Effector memory CD4-positive, alpha-beta T cell (primary cell): Measurements from ENCODE around the gene ANKS1A.

Experiments used
- DNase-seq, 3 donors: peaks; one replicate each; pipeline ENCODE4 v3.0.0-alpha.2; 2020
- H3K27ac ChIP-seq: 2 replicates; pipeline ENCODE4 v1.7.0; 2013; ENCODE audit warnings: mild to moderate bottlenecking, low read length, moderate library complexity; ENCODE audit not compliant: insufficient read depth, poor library complexity, severe bottlenecking
- H3K27me3 ChIP-seq: replicated peaks from 2 replicates; pipeline ENCODE4 v1.7.0; 2013; ENCODE audit warnings: mild to moderate bottlenecking, low read length; ENCODE audit not compliant: insufficient read depth, control insufficient read depth, poor library complexity, severe bottlenecking
- H3K36me3 ChIP-seq: 2 replicates; pipeline ENCODE4 v1.7.0; 2013; ENCODE audit warnings: mild to moderate bottlenecking, low read length, moderate library complexity; ENCODE audit not compliant: control insufficient read depth, insufficient read depth
- H3K4me1 ChIP-seq: 2 replicates; pipeline ENCODE4 v1.7.0; 2013; ENCODE audit warnings: low read length, mild to moderate bottlenecking; ENCODE audit not compliant: control insufficient read depth, insufficient read depth, poor library complexity, severe bottlenecking
- H3K4me3 ChIP-seq: 2 replicates; pipeline ENCODE4 v1.7.0; 2013; ENCODE audit warnings: low read length, low read depth, mild to moderate bottlenecking; ENCODE audit not compliant: insufficient read depth, poor library complexity, severe bottlenecking
- H3K9me3 ChIP-seq: 2 replicates; pipeline ENCODE4 v1.7.0; 2013; ENCODE audit warnings: mild to moderate bottlenecking, low read length, moderate library complexity; ENCODE audit not compliant: control insufficient read depth

ANKS1A gene

GRCh38 chr6:35033683-35034082 lies 144.6 kb downstream of the ANKS1A start:
- H3K4me3 ChIP-seq, result no peak overlapping the region
- no peak overlapping the region for H3K27ac ChIP-seq
- no peak for DNase-seq
- no peaks in the 10 kb centered on the region for H3K9me3 ChIP-seq
- H3K36me3 ChIP-seq, result no peaks in the 10 kb centered on the region
- no peaks in the 10 kb centered on the region for H3K4me1 ChIP-seq
- no peaks in the 10 kb centered on the region for H3K27me3 ChIP-seq

- no peak for DNase-seq
- H3K27me3 ChIP-seq, result no peaks in the 10 kb centered on the region
- no peaks in the 10 kb centered on the region for H3K4me1 ChIP-seq
- no peaks in the 10 kb centered on the region for H3K9me3 ChIP-seq
- no peak overlapping the region for H3K4me3 ChIP-seq
- no peaks in the 10 kb centered on the region for H3K36me3 ChIP-seq
- no peak overlapping the region for H3K27ac ChIP-seq
These were observed 145.5 kb downstream of the ANKS1A start for GRCh38 chr6:35034411-35035191.

- H3K27ac ChIP-seq, result no peak overlapping the region
These were observed 146.5 kb downstream of the ANKS1A start for GRCh38 chr6:35035481-35036030.

GRCh38 chr6:35036059-35036827 lies 147.2 kb downstream of the ANKS1A start:
- H3K27me3 ChIP-seq, result no peaks in the 10 kb centered on the region
- no peak for DNase-seq
- no peak overlapping the region for H3K27ac ChIP-seq
- H3K36me3 ChIP-seq, result no peaks in the 10 kb centered on the region
- H3K9me3 ChIP-seq, result no peaks in the 10 kb centered on the region
- no peaks in the 10 kb centered on the region for H3K4me1 ChIP-seq
- H3K4me3 ChIP-seq, result no peak overlapping the region

More at GRCh38 chr6:35035481-35036030, 146.5 kb downstream of the ANKS1A start:
- no peak for DNase-seq
- Histone ChIP-seq H3K4me1 (no peaks in the 10 kb centered on the region), H3K27me3 (no peaks in the 10 kb centered on the region), H3K36me3 (no peaks in the 10 kb centered on the region), H3K4me3 (no peak overlapping the region), H3K9me3 (no peaks in the 10 kb centered on the region)

GRCh38 chr6:35036828-35037663 lies 148.0 kb downstream of the ANKS1A start:
- no peaks in the 10 kb centered on the region for H3K9me3 ChIP-seq
- DNase-seq, result no peak
- H3K4me3 ChIP-seq, result no peak overlapping the region
- H3K36me3 ChIP-seq, result no peaks in the 10 kb centered on the region
- H3K27me3 ChIP-seq, result no peaks in the 10 kb centered on the region
- H3K27ac ChIP-seq, result no peak overlapping the region
- H3K4me1 ChIP-seq, result no peaks in the 10 kb centered on the region

GRCh38 chr6:35037664-35038038 lies 148.6 kb downstream of the ANKS1A start:
- H3K4me1 ChIP-seq, result no peaks in the 10 kb centered on the region
- no peak overlapping the region for H3K27ac ChIP-seq
- no peaks in the 10 kb centered on the region for H3K36me3 ChIP-seq
- H3K27me3 ChIP-seq, result no peaks in the 10 kb centered on the region
- H3K4me3 ChIP-seq, result no peak overlapping the region
- H3K9me3 ChIP-seq, result no peaks in the 10 kb centered on the region
- no peak for DNase-seq

- no peaks in the 10 kb centered on the region for H3K36me3 ChIP-seq
- H3K4me3 ChIP-seq, result no peak overlapping the region
- DNase-seq, result no peak
- no peaks in the 10 kb centered on the region for H3K27me3 ChIP-seq
- H3K4me1 ChIP-seq, result no peaks in the 10 kb centered on the region
- H3K9me3 ChIP-seq, result no peaks in the 10 kb centered on the region
- H3K27ac ChIP-seq, result no peak overlapping the region
These were observed 149.0 kb downstream of the ANKS1A start for GRCh38 chr6:35038076-35038475.

GRCh38 chr6:35040398-35040797 lies 151.3 kb downstream of the ANKS1A start:
- Histone ChIP-seq H3K4me3 (no peak overlapping the region), H3K36me3 (no peaks in the 10 kb centered on the region), H3K9me3 (no peaks in the 10 kb centered on the region), H3K27ac (no peak overlapping the region), H3K4me1 (no peaks in the 10 kb centered on the region), H3K27me3 (no peaks in the 10 kb centered on the region)
- DNase-seq, result no peak

- Histone ChIP-seq H3K36me3 (no peaks in the 10 kb centered on the region), H3K4me3 (no peak overlapping the region), H3K27me3 (no peaks in the 10 kb centered on the region), H3K27ac (no peak overlapping the region), H3K4me1 (no peaks in the 10 kb centered on the region), H3K9me3 (no peaks in the 10 kb centered on the region)
- no peak for DNase-seq
These were observed 152.2 kb downstream of the ANKS1A start for GRCh38 chr6:35041086-35041861.
